GM12891 (cell line): ENCODE data around the gene PRSS48.
"Not testable (repeated sequence)": the region's sequence is repeated elsewhere in the genome, so short reads cannot be mapped to it uniquely, and the experiment has no call there.

Experiments used
- DNase-seq: peaks from one replicate; pipeline ENCODE4 v3.0.0; 2011; ENCODE audit warnings: low spot score; ENCODE audit not compliant: insufficient read length
- FAIRE-seq: peaks from 2 replicates; lab custom pipeline; 2011; peaks lifted over from hg19 to GRCh38; lab: Jason Lieb, UNC
- PAX5 ChIP-seq: IDR thresholded peaks from 2 replicates; pipeline ENCODE4 v1.6.1; 2011; ENCODE audit warnings: low read length, moderate library complexity, mild to moderate bottlenecking; ENCODE audit not compliant: insufficient read depth, severe bottlenecking
- POLR2A ChIP-seq: IDR thresholded peaks from 2 replicates; pipeline ENCODE4 v1.6.1; 2011; ENCODE audit warnings: low read depth, low read length, control low read depth
- POLR2AphosphoS5 ChIP-seq: IDR thresholded peaks from 2 replicates; pipeline ENCODE4 v1.6.1; 2011; ENCODE audit warnings: low read depth, low read length, control low read depth
- POU2F2 ChIP-seq: IDR thresholded peaks from 2 replicates; pipeline ENCODE4 v1.6.1; 2011; ENCODE audit warnings: low read depth, mild to moderate bottlenecking, control low read depth, low read length, moderate library complexity
- SPI1 ChIP-seq: IDR thresholded peaks from 2 replicates; pipeline ENCODE4 v1.6.1; 2011; ENCODE audit warnings: low read depth, low read length, control low read depth
- TAF1 ChIP-seq: IDR thresholded peaks from 2 replicates; pipeline ENCODE4 v1.6.1; 2011; ENCODE audit warnings: low read depth, low read length, control low read depth

The PRSS48 gene

GRCh38 chr4:151239608-151240007 lies 37.4 kb upstream of the PRSS48 start:
- DNase-seq (no peak), FAIRE-seq (no peak)
- TF ChIP-seq POLR2A (no peak), SPI1 (no peak), POLR2AphosphoS5 (no peak), POU2F2 (no peak), PAX5 (no peak), TAF1 (no peak)

GRCh38 chr4:151242305-151242704 lies 34.7 kb upstream of the PRSS48 start:
- DNase-seq (no peak), FAIRE-seq (no peak)
- TF ChIP-seq POU2F2 (no peak), SPI1 (no peak), TAF1 (no peak), POLR2AphosphoS5 (no peak), PAX5 (no peak), POLR2A (no peak)

DNA sequence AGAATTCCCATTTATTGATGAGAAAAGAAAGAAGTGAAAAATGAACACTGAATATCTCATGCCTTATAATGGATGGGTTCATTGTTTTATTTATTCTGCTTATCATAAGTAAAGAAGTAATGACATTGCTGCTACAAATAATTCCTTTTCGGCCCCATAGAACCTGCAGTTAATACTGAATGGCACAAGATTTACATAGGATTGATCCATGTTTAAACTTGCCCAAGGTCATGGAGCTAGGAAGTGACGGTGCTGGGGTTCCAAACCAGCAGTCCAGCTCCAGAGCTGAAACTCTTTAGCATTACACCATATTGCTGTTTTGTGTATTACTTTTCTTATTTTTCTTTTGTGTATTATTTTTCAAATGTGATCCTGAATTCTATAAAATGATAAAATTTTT lies 30.2 kb upstream of the PRSS48 start:
- TF ChIP-seq POLR2AphosphoS5 = no peak
- TF ChIP-seq POLR2A = no peak
- TF ChIP-seq PAX5 = no peak
- TF ChIP-seq TAF1 = no peak
- TF ChIP-seq POU2F2 = no peak
- TF ChIP-seq SPI1 = no peak

DNA sequence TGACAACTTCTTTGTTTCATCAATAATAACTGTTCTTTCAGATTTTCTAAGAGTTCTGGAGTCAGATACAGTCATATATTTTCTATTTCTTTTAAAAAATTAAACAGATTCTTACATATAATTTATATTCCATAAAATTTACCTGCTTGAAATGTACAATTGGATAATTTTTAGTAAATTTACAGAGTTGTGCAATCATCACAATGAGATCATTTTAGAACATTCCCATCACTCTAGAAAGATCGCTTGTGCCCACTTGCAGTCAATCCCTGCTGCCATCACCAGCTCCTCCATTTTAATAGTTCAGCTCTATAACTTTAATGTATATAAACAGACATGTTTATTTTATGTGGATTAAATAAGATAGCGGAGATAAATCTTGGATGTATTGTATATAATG lies 29.6 kb upstream of the PRSS48 start:
- no peak for DNase-seq
- TF ChIP-seq POU2F2 (no peak), TAF1 (no peak), POLR2AphosphoS5 (no peak), SPI1 (no peak), POLR2A (no peak), PAX5 (no peak)
- FAIRE-seq = no peak

More for the DNA sequence above, 30.2 kb upstream of the PRSS48 start:
- no peak for DNase-seq
- FAIRE-seq = no peak

DNA sequence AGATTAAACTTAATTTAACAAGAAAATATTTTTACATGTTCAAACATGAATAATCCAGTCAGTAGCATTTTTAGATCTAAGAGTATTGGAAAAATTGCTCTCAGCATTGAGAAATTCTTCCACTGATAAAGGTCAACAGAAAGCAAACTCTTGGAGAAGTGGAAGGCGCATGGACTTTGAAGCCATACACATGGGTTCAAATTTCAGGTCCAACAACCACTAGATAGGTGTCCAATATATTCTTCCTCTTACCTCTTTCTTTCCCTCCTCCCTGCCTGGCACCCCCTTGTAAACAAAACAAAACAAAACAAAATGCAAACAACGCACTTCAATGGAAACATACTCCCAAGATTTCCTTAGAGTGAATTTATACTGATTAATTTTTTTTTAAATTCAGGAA lies 28.4 kb upstream of the PRSS48 start:
- no peak for TF ChIP-seq POLR2AphosphoS5
- TF ChIP-seq POLR2A = no peak
- TF ChIP-seq TAF1 = no peak
- no peak for TF ChIP-seq PAX5
- no peak for TF ChIP-seq SPI1
- no peak for TF ChIP-seq POU2F2
- FAIRE-seq (no peak), DNase-seq (no peak)

- no peak for DNase-seq
- TF ChIP-seq SPI1 (no peak), PAX5 (no peak), POU2F2 (no peak)
- no peak for FAIRE-seq
These were observed 26.3 kb upstream of the PRSS48 start for GRCh38 chr4:151250706-151251105.

GRCh38 chr4:151251603-151252304 lies 25.2 kb upstream of the PRSS48 start:
- no peak for DNase-seq
- TF ChIP-seq POLR2AphosphoS5 (no peak), POU2F2 (no peak), PAX5 (no peak), TAF1 (no peak), POLR2A (no peak), SPI1 (no peak)
- FAIRE-seq = no peak

DNA sequence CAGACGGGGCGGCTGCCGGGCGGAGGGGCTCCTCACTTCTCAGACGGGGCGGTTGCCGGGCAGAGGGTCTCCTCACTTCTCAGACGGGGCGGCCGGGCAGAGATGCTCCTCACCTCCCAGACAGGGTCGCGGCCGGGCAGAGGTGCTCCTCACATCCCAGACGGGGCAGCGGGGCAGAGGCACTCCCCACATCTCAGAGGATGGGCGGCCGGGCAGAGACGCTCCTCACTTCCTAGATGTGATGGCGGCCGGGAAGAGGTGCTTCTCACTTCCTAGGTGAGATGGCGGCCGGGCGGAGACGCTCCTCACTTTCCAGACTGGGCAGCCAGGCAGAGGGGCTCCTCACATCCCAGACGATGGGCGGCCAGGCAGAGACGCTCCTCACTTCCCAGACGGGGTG lies 21.7 kb upstream of the PRSS48 start:
- not testable (repeated sequence) for FAIRE-seq, DNase-seq

DNA sequence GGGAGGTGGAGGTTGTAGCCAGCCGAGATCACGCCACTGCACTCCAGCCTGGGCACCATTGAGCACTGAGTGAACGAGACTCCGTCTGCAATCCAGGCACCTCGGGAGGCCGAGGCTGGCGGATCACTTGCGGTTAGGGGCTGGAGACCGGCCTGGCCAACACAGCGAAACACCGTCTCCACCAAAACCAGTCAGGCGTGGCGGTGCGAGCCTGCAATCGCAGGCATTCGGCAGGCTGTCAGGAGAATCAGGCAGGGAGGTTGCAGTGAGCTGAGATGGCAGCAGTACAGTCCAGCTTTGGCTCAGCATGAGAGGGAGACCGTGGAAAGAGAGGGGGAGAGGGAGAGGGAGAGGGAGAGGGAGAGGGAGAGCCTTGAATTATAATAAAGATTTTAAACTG lies 21.3 kb upstream of the PRSS48 start:
- not testable (repeated sequence) for DNase-seq, FAIRE-seq

DNA sequence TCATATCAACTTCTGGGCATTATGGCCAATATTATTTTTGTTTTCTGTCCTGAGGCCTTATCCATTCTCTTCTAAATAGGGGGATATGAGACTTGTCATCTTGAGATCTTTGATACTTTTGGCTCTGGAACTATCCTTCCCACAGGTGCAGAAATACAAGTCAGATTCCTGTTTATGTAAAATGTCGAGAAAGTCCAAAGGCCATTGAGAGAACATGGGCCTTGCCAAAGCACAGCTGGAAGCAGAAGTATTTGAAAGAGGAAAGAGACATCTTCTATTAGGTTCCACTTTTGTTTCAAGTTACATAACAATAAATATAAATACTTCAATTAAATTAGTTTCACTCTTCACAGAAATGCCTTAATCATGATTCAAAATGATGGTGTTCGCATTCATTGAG lies 20.8 kb upstream of the PRSS48 start:
- FAIRE-seq = no peak
- TF ChIP-seq POLR2AphosphoS5 = no peak
- TF ChIP-seq PAX5 = no peak
- no peak for DNase-seq

GRCh38 chr4:151257704-151258103 lies 19.3 kb upstream of the PRSS48 start:
- TF ChIP-seq TAF1 = no peak
- no peak for TF ChIP-seq PAX5
- TF ChIP-seq POU2F2 = no peak
- TF ChIP-seq SPI1 = no peak
- no peak for TF ChIP-seq POLR2AphosphoS5
- TF ChIP-seq POLR2A = no peak
- DNase-seq = no peak
- no peak for FAIRE-seq
